ENCODE results near the gene IQGAP2.
"Not testable (repeated sequence)": the region's sequence is repeated elsewhere in the genome, so short reads cannot be mapped to it uniquely, and the experiment has no call there.

Gene IQGAP2

DNA sequence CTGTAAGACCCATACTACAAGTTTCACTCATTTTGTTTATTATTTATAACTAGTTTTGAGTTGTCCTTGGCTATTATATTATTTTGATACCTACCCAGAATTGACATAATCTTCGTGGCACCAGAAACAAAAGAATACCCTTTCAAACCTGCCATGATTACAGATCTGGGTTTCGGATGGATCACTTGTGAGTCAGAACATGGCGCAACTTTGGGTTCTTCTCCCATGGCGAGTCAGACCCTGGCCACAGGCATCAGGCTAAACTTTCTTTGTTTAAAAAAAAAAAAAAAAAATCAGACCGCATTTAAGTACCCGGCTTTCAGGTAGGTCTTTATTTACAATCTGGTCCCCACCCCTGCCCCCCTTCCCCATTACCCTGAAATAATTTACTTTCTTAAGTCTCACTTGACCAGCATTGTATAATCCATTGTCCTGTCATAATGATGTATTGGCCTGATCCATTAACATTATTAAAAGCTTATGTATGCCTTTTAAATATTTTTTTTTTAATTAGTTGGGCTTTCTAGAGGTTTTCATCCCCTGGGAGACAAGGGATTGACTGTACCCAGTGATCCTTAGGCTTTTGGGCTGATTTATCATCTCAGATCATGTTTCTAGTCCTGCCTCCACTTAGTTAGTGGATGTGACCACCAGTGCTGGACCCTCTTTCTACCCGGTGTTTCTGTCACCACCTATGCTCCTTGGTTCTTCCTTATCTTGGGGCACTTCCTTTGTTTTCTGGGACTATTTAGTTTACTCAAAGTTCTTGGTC is 176.3 kb downstream of the IQGAP2 start:
- DNase-seq (ENCODE audit: low read depth): no peak

DNA sequence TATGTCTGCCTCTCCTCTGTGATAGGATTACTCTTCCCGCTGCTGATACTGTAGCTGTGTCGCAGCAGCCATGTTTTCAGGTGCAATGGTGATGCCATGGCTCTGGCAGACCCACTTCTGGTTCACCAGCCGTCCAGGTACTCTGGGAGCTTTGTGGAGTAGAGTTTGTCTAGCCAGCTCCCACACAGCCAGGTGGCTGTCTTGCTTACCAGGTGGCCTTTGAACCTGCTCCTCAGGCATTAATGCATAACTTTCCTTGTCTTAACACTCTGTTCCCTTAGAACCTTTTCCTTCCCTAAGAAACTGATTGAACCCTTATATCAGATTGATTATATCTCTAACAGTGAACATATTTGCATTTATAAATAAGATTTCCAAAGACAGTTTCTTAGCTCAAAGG is 177.9 kb downstream of the IQGAP2 start:
- DNase-seq (ENCODE audit: low read depth): no peak

DNA sequence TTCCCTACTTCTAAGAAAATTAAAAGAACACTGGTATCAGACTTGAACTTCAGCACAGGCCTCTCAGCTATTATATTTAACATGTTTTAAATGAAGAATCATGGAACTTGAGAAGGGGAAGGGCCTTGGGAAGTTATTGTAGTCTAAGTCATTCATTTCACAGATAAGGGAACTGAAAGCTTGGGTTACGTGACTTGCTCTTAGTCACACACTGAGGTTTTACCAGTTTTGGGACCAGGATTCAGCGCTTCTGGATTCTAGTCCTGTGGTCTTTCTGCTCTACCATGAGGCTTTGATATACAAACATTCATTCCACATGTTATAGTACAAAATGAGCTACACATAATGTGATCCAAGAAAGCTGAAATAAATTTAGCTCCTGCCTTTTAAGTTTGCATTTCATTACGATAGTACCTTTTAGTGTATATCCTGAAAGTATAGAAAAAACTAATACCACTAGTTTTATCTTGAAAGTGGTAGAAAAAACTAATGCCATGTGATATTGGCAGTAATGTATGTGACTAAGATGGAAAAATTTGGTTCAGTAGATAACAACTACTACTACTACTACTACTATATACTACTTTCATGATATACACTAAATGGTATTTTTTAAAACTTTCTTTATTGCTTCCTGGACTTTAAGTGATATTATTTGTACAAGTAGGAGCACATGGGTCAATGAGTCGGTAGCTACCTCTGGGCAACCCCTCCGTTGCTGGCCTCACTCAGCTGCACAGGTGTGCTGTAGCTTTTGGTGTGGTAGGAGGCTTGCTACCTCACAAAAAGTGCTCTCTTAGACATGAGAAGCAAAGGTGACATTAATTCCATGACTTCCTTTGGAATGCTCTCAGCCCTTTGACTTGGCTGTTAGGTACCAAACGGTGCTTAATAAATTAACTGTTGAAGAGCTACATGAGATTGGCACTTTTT is 179.4 kb downstream of the IQGAP2 start:
- no peak for DNase-seq (ENCODE audit: low read depth)

DNA sequence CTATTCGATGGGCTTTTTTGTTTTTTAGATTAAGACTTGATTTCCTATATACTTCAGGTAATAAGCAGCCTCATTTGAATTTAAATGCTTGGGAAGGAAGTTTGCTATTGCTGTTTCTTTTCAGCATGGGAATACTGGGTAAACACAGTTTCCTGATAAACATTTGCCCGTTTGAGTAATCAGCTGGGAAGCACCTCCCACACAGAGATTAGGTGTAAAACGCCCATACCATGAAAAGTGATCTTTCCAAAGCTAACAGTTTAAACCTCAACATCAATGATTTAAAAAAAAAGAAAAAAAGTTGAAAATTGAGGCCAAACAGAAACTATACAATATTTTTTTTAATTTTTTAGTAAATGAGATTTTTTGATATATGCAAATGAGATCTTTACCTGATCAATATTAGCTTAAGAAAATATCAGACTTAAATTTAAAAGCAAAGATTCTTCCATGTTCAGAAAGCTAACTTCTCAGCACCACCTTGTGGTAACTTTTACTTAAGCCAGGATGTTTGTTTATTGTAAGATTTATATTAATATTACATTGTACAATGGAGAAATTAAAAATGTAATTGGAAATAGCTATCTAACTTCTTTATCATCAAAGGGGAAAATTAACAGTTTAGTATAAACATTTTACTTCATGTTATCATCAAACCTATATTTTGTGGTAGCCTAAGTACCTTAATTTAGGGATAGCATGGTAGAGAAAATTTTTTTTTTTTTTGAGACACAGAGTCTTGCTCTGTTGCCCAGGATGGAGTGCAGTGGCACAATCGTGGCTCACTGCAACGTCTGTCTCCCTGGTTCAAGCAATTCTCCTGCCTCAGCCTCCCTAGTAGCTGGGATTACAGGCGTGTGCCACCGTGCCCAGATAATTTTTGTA is 180.3 kb downstream of the IQGAP2 start:
- DNase-seq (ENCODE audit: low read depth): no peak

DNA sequence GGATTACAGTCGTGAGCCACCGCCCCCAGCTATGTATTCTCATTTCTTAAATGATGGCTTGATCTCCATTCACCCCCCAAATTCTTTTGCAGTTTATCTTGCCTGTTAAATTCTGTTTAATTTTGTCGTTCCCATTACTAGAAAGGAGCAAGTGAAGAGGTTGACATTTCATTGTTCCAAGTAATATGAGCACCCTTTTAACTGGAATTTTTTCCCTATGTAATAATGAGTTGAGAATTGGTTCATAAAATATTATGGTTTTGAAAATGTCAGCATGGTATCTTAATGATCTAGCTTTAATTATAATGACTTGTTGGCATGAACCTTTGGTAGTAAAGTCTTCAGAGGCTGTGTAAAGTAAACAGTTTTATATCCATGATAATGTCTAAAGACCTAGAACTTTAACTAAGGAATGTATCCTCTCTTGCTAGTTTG is 182.7 kb downstream of the IQGAP2 start:
- no peak for DNase-seq (ENCODE audit: low read depth)

DNA sequence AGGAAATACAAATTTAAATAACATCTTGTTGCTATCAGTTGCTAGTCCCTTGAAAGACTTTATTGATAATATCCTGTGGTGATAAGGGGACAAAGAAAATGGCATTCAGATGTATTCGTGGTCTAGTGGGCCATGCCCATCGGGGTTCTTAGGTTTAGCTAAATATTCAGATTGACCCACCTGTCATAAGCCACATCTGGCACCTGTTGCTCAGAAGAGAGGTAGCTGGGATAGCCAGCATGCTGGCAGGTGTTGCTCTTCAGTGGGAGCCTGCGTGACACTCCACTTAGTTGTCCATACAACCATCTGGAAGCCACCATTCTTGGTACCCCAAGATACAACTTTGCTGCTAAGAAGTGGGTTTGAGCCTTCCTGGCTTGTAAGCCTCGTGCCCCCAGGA is 183.4 kb downstream of the IQGAP2 start:
- no peak for DNase-seq (ENCODE audit: low read depth)

DNA sequence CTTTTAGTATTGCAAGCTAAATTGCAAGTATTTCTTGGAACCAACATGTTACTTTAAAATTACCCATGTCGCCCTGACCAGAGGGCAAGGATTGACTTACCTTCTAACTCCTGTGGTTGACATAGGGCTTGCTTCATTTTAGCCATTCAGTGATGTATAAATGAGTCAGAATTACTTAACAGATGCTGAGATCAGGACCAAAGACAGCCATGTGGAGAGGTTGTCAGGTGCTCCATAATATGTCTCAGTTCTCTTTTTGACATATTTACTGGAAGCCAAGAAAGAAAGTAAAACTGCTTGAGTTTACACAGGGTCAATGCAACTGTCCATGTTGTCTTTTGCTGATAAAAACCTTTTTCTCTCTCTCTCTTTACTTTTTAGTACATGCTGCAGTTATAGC is 186.9 kb downstream of the IQGAP2 start:
- DNase-seq (ENCODE audit: low read depth): no peak

DNA sequence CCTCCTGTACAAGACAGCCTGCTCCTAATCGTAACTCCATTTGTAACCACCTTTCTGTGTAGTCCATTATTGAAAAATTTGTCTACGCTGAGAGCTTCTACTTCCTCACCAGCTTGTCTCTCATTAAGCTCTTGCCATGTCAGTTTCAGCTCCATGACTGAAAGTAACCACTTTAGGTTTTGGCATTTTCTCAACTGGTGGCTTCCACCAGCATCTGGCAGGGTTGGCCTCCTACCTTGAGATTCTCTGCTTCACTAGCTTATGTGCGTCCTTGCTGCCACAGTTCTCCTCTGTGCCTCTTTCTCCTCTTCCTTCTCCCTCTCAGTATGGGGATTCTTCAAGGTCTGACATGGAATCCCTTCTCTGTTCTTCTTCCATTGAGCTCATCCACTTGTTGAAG is 188.3 kb downstream of the IQGAP2 start:
- DNase-seq (ENCODE audit: low read depth): no peak

DNA sequence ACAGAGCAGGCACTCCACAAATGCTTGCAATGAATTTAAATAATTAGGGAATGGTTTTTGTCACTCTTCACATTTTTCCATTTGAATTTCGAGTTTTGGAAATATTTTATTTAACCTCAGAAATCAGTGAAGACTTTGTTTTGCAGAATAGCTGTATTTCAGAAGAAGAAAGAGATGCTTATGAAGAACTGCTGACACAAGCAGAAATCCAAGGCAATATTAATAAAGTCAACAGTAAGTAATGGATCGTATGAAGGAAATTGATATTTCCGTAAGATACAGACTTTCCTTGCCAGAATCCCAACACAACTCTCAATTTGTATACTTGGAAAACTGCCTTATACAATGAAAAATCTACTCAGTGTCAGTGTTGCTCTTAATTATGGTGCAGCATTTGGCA is 189.6 kb downstream of the IQGAP2 start:
- no peak for DNase-seq (ENCODE audit: low read depth)

DNA sequence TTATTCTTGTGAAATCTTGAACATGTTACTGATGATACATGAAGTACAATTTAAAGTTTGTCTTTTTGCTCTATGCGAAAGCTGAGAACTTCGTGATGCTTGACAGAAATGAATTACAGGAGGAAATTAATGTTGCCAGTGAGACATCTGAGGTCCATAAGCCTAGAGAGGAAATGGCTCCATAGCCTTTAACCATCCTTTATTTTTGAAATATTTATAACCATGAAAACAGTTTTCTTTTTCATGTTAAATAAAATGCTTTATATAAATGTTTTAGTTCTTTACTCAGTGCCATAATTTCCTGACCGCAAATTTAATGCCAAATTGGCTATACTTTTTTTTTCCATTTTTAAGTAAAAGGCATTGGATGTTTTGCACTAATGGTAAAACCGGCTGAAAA is 191.0 kb downstream of the IQGAP2 start:
- DNase-seq (ENCODE audit: low read depth): no peak

DNA sequence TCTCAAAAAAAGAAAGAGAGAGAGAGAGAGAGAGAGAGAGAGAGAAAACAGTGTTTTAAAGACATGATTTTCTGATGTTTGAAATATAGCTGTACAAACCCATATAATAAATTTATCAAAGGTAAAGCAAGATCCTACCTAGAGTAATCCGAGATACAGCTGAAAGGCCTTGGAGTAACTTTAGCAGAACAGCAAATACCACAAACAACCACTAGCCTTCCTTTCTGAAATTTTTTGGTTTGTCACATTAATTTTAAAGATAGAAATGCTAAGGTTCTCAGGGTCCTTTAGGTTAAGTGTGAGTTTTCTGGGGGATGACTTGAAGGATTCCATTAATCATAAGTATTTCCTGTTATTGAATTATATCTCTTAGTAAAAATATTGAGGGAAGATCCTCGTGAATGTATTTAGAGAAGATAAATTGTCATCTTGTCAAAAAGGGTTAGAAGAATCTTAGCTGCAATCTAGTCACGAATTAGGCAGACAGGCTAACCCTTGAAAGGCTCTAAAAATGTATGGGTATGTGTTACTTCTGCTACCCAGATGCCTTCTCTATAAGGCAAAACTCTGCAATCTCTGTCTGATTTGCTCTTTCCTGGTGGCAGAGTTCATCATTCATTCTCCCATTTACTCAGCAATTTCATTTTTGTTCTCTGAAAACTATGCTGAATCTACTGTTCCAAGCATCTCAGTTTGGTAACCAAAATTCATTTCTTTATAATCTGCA is 192.8 kb downstream of the IQGAP2 start:
- no peak for DNase-seq (ENCODE audit: low read depth)

DNA sequence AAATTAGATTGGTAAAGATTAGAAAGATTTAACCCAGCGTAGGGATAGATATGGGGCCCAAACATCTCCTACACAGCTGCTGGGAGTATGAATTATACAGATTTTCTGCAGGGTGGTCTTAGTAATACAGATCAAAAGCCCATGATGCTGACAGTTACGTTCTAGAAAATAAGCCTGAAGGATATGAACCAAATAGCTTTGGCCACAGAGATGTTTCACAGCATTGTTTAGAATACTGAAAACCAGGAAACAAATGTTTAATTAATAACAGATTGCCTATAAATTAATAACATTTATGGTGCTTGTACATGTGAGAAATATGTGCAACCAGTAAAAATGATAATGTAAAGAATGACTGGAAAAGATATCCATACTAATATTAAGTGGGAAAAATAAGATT is 195.4 kb downstream of the IQGAP2 start:
- DNase-seq (ENCODE audit: low read depth): no peak

DNA sequence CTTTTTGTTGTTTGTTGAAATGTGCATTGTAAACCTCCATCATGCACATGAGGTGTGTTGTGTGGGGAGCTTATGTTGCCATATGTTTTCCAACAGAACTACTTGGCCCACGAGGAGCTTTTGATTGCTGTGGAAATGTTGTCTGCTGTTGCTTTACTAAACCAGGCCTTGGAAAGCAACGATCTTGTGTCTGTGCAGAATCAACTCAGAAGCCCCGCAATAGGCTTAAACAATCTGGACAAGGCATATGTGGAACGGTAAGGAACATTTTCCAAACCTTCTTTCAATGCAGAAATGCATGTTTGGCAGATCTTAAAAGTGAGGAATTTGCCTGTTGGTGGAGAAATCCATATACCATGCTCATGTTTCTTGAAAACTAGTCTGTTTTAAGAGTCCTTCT is 197.6 kb downstream of the IQGAP2 start:
- DNase-seq (ENCODE audit: low read depth): no peak

DNA sequence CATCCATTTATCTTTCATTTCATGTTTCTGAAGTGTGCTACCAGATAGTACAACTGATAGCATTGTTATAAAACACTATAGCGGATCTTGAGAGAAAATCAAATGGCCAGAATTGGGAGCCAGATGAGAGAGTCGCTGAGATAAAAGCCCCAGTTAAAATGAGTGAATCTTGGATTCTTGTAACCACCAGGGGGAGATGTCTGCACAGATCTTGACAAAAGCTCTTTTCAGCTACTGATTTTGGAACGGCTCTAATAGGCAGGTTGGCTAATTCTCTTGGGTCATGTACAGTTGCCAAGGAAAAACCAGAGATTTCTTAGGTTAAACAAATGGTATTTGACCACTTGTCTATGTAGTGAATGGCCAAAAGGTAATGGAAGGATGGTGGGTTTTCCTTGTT is 198.4 kb downstream of the IQGAP2 start:
- DNase-seq (ENCODE audit: low read depth): no peak

DNA sequence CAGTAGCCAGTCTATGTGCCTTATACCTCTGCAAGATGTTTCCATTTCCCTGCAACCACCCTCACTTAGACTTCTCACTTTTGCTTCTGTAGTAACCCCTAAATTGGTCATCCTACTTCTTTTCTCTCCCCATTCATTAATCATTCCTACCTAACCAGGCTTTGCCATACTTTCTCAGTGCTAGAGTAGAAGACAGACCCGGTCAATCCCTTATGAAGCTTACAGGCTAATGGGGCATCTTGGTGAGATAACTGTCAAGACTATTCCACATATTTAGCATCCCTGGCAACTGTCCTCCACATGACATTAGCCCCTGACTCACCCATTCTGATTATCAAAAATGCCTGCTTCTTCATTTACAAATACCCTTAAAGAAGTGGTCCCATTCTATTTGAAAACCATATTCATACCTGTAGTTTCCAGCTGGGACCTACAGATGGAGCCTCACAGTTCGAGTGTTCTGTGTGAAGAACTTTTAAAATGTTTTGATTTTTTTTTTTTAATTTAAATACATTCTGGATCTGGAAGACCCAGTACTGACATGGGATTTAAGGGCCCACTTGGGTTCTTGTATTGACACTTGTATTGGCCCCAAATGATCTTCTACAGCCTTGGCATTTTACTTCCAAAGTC is 199.1 kb downstream of the IQGAP2 start:
- no peak for DNase-seq (ENCODE audit: low read depth)

DNA sequence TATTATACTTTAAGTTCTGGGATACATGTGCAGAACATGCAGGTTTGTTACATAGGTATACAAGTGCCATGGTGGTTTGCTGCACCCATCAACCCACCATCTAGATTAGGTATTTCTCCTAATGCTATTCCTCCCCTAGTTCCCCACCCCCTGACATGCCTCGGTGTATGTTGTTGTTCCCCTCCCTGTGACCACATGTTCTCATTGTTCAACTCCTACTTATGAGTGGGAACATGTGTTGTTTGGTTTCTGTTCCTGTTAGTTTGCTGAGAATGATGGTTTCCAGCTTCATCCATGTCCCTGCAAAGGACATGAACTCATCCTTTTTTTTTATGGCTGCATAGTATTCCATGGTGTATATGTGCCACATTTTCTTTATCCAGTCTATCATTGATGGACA is 200.9 kb downstream of the IQGAP2 start:
- not testable (repeated sequence) for DNase-seq (ENCODE audit: low read depth)

DNA sequence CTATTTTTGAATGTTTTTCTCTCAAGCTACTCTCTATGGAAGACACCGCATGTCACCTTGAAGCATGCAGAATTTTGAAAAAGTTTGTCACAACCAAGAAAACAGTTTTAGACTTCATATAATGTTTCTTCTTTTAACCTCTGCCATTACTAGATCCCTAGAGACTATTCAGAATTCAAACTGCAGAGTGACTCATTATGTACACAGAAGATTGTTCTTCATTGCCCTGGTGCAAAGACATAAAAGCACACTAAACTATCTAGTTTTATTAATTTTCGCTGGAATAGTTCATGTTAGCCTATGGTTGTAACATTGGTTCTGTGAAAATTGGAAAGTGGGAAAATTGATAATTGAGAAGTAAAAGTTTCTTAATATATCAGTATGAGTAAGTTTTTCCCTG is 201.8 kb downstream of the IQGAP2 start:
- DNase-seq (ENCODE audit: low read depth): no peak

DNA sequence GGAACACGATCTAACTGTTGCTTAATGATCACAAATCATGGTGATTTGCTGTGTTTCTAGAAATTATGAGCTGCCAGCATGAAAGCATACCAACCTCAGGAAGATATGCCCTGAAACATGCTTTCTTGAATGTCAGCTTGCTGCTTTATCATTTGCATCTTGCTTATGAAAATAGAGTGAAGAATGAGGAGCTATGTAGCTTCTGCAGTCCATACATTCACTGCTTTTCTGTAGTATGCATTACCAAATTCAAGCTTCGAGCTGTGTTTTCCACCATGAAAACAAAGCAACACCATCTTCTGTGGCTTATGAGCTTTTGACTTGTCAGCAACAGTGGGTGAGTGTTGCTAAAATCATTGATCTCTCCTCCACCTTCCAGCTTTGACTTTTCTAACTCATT is 203.6 kb downstream of the IQGAP2 start:
- DNase-seq (ENCODE audit: low read depth): no peak

DNA sequence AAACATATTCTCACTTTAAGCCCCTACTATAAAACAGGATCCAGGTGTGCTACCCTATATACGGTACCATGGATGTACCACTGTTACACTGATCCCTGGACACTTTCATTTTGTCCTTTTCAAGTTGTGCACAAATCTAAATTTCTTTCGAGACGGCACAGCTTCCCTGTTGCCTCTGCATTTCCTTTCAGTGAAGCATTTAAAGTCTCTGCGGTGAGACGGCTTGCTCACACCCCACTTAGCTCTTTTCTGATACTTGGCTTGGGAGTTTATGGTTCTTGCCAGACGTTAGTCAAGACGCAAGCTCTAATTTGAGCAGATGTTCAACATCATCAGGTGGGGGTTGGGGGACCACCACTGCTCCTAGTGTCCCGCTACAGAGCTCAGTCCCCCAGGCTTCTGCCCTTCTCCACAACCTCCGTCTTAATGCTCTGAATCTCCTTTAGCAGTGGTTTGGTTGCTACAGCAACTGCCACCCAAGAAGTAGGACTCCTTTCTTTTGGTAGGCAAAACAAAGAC is 204.3 kb downstream of the IQGAP2 start:
- DNase-seq (ENCODE audit: low read depth): no peak

DNA sequence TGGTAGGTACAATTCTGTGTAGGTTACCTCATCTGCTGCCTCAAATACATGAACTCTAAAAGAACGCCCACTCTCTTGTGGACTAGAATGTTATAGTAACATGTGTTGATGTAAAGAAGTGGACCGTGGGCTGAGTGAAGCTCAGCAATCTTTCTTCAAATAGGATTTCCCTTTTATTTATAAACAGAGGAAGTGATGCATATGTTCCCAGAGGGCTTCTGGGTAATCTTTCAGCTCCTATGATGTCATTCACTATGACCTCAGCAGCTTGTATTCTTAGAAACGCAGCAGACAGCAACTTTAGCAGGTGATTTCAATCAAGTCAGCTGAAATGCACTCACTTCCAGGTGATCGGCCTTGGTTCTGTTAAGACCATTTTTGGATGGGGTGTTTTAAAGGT is 205.7 kb downstream of the IQGAP2 start:
- DNase-seq (ENCODE audit: low read depth): no peak

DNA sequence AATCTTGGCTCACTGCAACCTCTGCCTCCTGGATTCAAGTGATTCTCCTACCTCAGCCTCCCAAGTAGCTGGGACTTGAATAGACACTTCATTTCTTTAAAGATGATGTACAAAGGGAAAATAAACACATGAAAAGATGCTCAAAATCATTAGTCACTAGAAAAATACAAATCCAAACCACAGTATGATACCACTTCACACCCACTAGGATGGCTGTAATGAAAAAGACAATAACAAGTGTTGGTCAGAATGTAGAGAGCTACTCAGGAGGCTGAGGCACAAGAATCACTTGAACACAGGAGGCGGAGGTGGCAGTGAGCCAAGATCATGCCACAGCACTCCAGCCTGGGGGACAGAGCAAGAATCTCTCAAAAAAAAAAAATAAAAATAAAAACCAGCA is 207.1 kb downstream of the IQGAP2 start:
- DNase-seq (ENCODE audit: low read depth): no peak
